SK-N-SH (cell line): ENCODE data around the gene ESRRG. TPM values are rescaled to one million over a fixed set of nuclear protein-coding genes. Genes with fewer than 3 reads are reported as not detected.

ENCODE experiments used
- CHD2 ChIP-seq: fragments of 150-350 bp; IDR thresholded peaks from 2 replicates; pipeline ENCODE4 v1.6.1; 2018; ENCODE audit warnings: low read length; ENCODE audit not compliant: partially characterized antibody
- ELF1 ChIP-seq: IDR thresholded peaks from 2 replicates; pipeline ENCODE4 v1.4.0; 2012
- EP300 ChIP-seq, 2 experiments: IDR thresholded peaks; 2 replicates each; pipeline versions ENCODE4 v1.4.0 to v1.6.1; 2012; ENCODE audit warnings: borderline replicate concordance in 1 of 2, low read depth in 1 of 2, low read length in 1 of 2
- EZH2phosphoT487 ChIP-seq: fragments of 200-600 bp; sonication (generic); IDR thresholded peaks from 2 replicates; pipeline ENCODE4 v1.6.1; 2017; ENCODE audit warnings: low read depth, mixed run types, mild to moderate bottlenecking, antibody characterized with exemption, moderate library complexity, borderline replicate concordance
- FOSL2 ChIP-seq: IDR thresholded peaks from 2 replicates; pipeline ENCODE4 v1.4.0; 2012; ENCODE audit warnings: low read depth, mild to moderate bottlenecking, moderate library complexity, borderline replicate concordance
- FOXJ3 ChIP-seq: sonication (generic); formaldehyde crosslinking; IDR thresholded peaks from 2 replicates; pipeline ENCODE4 v1.5.1; 2020; ENCODE audit warnings: mild to moderate bottlenecking, missing genetic modification reagents
- FOXM1 ChIP-seq: IDR thresholded peaks from 2 replicates; pipeline ENCODE4 v1.4.0; 2012; ENCODE audit warnings: low read depth, mild to moderate bottlenecking
- GABPA ChIP-seq: IDR thresholded peaks from 2 replicates; pipeline ENCODE4 v1.4.0; 2012; ENCODE audit warnings: low read depth, mild to moderate bottlenecking
- GATA2 ChIP-seq: sonication (generic); formaldehyde crosslinking; IDR thresholded peaks from 2 replicates; pipeline ENCODE4 v1.5.0; 2020; ENCODE audit warnings: mild to moderate bottlenecking, missing genetic modification reagents
- JUND ChIP-seq: IDR thresholded peaks from 2 replicates; pipeline ENCODE4 v1.4.0; 2012
- MEF2A ChIP-seq: IDR thresholded peaks from 2 replicates; pipeline ENCODE4 v1.4.0; 2012; ENCODE audit warnings: low read depth, borderline replicate concordance
- MXI1 ChIP-seq: IDR thresholded peaks from 2 replicates; pipeline ENCODE4 v1.6.1; 2012; ENCODE audit warnings: mild to moderate bottlenecking, low read depth, low read length, improper control_type of control experiment
- NFIC ChIP-seq: IDR thresholded peaks from 2 replicates; pipeline ENCODE4 v1.4.0; 2012; ENCODE audit warnings: borderline replicate concordance
- NRF1 ChIP-seq: IDR thresholded peaks from 2 replicates; pipeline ENCODE4 v1.6.1; 2012; ENCODE audit warnings: low read depth, mild to moderate bottlenecking, low read length
- RAD21 ChIP-seq: IDR thresholded peaks from 2 replicates; pipeline ENCODE4 v1.6.1; 2012; ENCODE audit warnings: mild to moderate bottlenecking, low read length
- RCOR1 ChIP-seq: fragments of 150-350 bp; IDR thresholded peaks from 2 replicates; pipeline ENCODE4 v1.6.1; 2017; ENCODE audit warnings: antibody characterized with exemption, low read length
- RFX5 ChIP-seq: IDR thresholded peaks from 2 replicates; pipeline ENCODE4 v1.6.1; 2012; ENCODE audit warnings: mild to moderate bottlenecking, improper control_type of control experiment, low read length
- RXRA ChIP-seq: IDR thresholded peaks from 2 replicates; pipeline ENCODE4 v1.4.0; 2012; ENCODE audit warnings: low read depth, mild to moderate bottlenecking, borderline replicate concordance
- SIN3A ChIP-seq: IDR thresholded peaks from 2 replicates; pipeline ENCODE4 v1.6.1; 2012; ENCODE audit warnings: low read depth, mild to moderate bottlenecking, low read length, moderate library complexity, borderline replicate concordance
- SMC3 ChIP-seq: IDR thresholded peaks from 2 replicates; pipeline ENCODE4 v1.6.1; 2012; ENCODE audit warnings: low read depth, low read length, improper control_type of control experiment
- TAF1 ChIP-seq: IDR thresholded peaks from 2 replicates; pipeline ENCODE4 v1.6.1; 2012; ENCODE audit warnings: low read depth, mild to moderate bottlenecking, low read length, moderate library complexity, borderline replicate concordance
- TCF12 ChIP-seq: IDR thresholded peaks from 2 replicates; pipeline ENCODE4 v1.4.0; 2012
- YY1 ChIP-seq: IDR thresholded peaks from 2 replicates; pipeline ENCODE4 v1.4.0; 2012; ENCODE audit warnings: low read depth, mild to moderate bottlenecking
- polyA plus RNA-seq, 3 experiments: library from polyadenylated mRNA; depleted of rRNA; stranded (reverse); fragments of >200 nt; gene quantifications; 2 replicates each; pipeline ENCODE4 v1.2.3, GENCODE V29; 2012
- TF ChIP-seq, protein P1 (sequence below): fragments of 200-600 bp; sonication (generic); IDR thresholded peaks from 2 replicates; pipeline ENCODE4 v1.6.1; 2017; ENCODE audit warnings: antibody characterized with exemption, mild to moderate bottlenecking, moderate library complexity
- TF ChIP-seq, protein P2 (sequence below): IDR thresholded peaks from 2 replicates; pipeline ENCODE4 v1.4.0; 2012; ENCODE audit warnings: low read depth, borderline replicate concordance
- TF ChIP-seq, protein P3 (sequence below): IDR thresholded peaks from 2 replicates; pipeline ENCODE4 v1.4.0; 2012; ENCODE audit warnings: low read depth
- TF ChIP-seq, protein P4 (sequence below): fragments of 150-350 bp; IDR thresholded peaks from 2 replicates; pipeline ENCODE4 v1.6.1; 2017; ENCODE audit warnings: antibody characterized with exemption, low read length, low read depth, borderline replicate concordance
- TF ChIP-seq, protein P5 (sequence below): fragments of 150-350 bp; IDR thresholded peaks from 2 replicates; pipeline ENCODE4 v1.6.1; 2016; ENCODE audit warnings: mild to moderate bottlenecking, low read depth, low read length

Gene ESRRG
- polyA plus RNA-seq, 1 of the 3 experiments (the other 2 are of a cell fraction) = 0.26 TPM

DNA sequence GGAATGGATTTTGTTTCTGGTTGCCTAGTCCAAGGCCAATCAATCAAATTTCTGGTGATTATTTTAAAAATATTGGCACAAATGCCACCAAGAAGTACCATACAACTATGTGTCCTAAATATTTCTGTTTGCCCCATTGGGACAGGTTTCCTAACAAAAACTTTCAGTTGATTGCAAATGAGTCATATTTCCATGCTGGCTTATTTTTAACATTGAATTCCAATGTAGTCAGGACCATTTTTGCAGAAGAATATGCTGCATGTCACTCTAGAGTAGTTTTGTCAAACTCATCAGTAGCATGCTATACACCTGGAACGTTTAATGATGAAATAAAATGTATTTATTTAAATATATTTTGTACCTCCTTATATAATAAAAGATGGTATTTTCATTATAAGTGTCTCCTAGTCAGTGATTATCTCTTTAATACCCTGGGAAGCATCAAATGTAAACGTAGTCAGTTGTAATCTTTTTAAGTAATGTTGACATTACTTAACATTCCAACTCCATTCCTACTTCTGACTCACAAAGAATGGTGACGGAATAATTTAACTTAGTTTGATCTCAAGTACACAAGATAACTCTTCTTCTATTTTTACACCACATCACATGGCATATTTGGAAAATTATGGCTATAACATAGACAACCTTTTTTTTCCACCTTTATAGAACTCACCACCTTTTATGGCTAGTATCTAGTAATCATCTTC is 261.0 kb downstream of the ESRRG start (continued):
- TF ChIP-seq NFIC = 0 out of 2 replicates have a peak, but pooled peaks have one; percentile 3
- no peak for TF ChIP-seq GABPA
- TF ChIP-seq TCF12 = peak; percentile 60
- TF ChIP-seq RFX5 = no peak
- TF ChIP-seq, protein P1, sequence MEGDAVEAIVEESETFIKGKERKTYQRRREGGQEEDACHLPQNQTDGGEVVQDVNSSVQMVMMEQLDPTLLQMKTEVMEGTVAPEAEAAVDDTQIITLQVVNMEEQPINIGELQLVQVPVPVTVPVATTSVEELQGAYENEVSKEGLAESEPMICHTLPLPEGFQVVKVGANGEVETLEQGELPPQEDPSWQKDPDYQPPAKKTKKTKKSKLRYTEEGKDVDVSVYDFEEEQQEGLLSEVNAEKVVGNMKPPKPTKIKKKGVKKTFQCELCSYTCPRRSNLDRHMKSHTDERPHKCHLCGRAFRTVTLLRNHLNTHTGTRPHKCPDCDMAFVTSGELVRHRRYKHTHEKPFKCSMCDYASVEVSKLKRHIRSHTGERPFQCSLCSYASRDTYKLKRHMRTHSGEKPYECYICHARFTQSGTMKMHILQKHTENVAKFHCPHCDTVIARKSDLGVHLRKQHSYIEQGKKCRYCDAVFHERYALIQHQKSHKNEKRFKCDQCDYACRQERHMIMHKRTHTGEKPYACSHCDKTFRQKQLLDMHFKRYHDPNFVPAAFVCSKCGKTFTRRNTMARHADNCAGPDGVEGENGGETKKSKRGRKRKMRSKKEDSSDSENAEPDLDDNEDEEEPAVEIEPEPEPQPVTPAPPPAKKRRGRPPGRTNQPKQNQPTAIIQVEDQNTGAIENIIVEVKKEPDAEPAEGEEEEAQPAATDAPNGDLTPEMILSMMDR = no peak
- TF ChIP-seq, protein P2, sequence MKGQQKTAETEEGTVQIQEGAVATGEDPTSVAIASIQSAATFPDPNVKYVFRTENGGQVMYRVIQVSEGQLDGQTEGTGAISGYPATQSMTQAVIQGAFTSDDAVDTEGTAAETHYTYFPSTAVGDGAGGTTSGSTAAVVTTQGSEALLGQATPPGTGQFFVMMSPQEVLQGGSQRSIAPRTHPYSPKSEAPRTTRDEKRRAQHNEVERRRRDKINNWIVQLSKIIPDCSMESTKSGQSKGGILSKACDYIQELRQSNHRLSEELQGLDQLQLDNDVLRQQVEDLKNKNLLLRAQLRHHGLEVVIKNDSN = no peak
- TF ChIP-seq JUND = peak; percentile 54
- TF ChIP-seq NRF1 = no peak
- no peak for TF ChIP-seq YY1
- no peak for TF ChIP-seq EZH2phosphoT487
- TF ChIP-seq GATA2 (CRISPR knock-in tag) = no peak
- peak; percentile 18 to 34; a peak in 1 of 4 replicates for TF ChIP-seq EP300 (IDR thresholded peaks at IDR 0.05; ENCODE audit: borderline replicate concordance in 1 of 2, low read depth in 1 of 2, low read length in 1 of 2)
- no peak for TF ChIP-seq RCOR1
- TF ChIP-seq ELF1 = no peak
- no peak for TF ChIP-seq FOXM1
- no peak for TF ChIP-seq TAF1
- TF ChIP-seq MXI1 = no peak
- no peak for TF ChIP-seq SMC3
- no peak for TF ChIP-seq CHD2
- no peak for TF ChIP-seq FOXJ3
- TF ChIP-seq, protein P3, sequence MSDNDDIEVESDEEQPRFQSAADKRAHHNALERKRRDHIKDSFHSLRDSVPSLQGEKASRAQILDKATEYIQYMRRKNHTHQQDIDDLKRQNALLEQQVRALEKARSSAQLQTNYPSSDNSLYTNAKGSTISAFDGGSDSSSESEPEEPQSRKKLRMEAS = no peak
- no peak for TF ChIP-seq SIN3A
- TF ChIP-seq, protein P4, sequence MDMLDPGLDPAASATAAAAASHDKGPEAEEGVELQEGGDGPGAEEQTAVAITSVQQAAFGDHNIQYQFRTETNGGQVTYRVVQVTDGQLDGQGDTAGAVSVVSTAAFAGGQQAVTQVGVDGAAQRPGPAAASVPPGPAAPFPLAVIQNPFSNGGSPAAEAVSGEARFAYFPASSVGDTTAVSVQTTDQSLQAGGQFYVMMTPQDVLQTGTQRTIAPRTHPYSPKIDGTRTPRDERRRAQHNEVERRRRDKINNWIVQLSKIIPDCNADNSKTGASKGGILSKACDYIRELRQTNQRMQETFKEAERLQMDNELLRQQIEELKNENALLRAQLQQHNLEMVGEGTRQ = no peak
- TF ChIP-seq, protein P5, sequence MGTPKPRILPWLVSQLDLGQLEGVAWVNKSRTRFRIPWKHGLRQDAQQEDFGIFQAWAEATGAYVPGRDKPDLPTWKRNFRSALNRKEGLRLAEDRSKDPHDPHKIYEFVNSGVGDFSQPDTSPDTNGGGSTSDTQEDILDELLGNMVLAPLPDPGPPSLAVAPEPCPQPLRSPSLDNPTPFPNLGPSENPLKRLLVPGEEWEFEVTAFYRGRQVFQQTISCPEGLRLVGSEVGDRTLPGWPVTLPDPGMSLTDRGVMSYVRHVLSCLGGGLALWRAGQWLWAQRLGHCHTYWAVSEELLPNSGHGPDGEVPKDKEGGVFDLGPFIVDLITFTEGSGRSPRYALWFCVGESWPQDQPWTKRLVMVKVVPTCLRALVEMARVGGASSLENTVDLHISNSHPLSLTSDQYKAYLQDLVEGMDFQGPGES = no peak
- TF ChIP-seq RAD21 = no peak
- peak; percentile 33; the same call in 1 of the 2 replicates for TF ChIP-seq FOSL2
- peak; percentile 47; the same call in 1 of the 2 replicates for TF ChIP-seq MEF2A
- no peak for TF ChIP-seq RXRA
